Measurements from ENCODE around the gene CAPNS2.
"Not testable (repeated sequence)": the region's sequence is repeated elsewhere in the genome, so short reads cannot be mapped to it uniquely, and the experiment has no call there.

The CAPNS2 gene

DNA sequence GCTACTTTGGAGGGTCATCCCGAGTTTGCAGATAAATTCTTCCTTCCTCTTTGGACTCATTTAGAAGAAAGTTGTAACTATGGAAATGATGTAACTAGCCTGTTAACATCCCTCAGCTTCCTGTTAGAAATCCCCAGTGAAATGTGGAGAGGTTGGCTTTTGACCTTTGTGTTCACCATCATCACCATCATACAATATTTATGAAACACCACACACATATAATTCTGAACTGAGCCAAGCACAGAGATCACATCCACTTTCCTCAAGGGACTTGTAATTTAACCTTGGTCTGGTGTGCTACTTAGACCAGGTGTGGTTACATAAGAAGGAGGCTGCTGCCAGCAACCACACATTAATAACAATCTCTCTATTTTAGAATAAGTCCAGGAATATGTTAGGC lies 2.5 kb downstream of the CAPNS2 start:
- DNase-seq: no peak

DNA sequence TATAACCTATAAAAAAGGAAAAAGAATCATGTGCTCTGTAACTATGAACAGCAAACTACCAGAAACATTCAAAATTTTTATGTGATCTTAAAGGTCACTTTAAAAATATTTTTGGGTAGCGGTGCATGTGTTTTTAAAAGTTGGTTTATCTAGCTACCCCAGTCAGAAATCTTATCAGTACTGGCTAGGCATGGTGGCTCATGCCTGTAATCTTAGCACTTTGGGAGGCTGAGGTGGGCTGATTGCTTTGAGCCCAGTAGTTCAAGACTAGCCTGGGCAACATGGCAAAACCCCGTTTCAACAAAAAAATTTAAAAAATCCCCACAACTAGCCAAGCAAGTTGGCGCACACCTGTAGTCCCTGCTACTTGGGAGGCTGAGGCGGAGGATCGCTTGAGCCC lies 3.7 kb downstream of the CAPNS2 start:
- DNase-seq: no peak

DNA sequence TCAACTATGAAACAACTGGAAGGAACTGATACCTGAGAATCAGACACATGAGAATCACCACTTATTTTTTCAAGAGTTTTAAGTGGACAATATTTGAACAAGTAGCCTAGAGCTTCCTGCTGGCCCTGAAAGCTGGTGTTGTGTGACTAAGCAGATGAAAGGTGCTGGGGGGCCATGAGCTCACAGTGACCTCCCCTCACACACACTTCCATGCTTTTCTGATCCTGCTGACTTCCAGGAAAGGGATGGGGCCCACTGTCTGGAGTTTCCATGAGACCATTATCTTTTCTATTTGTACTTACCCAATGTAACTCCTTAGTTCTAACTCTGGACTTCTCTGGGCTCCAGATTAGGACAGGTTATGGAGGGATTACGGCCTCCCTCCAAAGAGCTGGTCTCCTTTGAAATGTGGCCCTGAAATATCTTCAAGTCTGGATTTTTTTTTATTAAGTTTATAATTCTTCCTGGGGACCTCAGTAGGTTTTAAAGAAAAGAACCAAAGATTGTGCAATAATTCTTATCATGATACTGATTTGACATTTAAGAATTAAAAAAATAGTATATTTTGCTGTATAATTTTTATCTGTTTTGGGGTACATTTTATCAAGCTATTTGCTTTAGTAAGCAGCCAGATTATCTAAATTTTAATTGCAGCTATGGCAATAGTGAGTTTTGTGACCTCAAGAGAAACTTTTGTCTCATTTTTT lies 4.9 kb downstream of the CAPNS2 start:
- no peak for DNase-seq

- DNase-seq: no peak
Observed at GRCh38 chr16:55572439-55572838, 6.0 kb downstream of the CAPNS2 start.

GRCh38 chr16:55574811-55575210 lies 8.3 kb downstream of the CAPNS2 start:
- no peak for DNase-seq

GRCh38 chr16:55575496-55575895 lies 9.0 kb downstream of the CAPNS2 start:
- no peak for DNase-seq

DNA sequence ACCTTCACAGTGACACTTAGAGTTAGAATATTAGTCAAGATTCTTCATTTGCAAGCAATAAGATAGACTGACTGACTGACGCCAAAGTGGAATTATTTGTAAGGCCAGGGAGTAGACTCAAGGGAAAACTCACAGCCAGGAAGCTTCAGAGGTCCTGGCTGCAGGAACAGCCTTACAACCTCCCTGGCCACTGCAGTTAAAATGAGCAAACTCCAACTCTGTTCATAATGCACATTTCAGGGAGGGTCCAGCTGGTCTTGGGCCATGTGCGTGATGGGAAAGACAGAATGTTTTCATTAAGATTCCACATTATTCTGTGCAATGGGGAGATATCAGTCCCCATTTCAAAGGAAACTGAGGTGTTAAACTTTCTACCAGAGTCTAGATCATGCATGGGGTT lies 9.9 kb downstream of the CAPNS2 start:
- no peak for DNase-seq

- DNase-seq: no peak
Observed at GRCh38 chr16:55577887-55578286, 11.4 kb downstream of the CAPNS2 start.

DNA sequence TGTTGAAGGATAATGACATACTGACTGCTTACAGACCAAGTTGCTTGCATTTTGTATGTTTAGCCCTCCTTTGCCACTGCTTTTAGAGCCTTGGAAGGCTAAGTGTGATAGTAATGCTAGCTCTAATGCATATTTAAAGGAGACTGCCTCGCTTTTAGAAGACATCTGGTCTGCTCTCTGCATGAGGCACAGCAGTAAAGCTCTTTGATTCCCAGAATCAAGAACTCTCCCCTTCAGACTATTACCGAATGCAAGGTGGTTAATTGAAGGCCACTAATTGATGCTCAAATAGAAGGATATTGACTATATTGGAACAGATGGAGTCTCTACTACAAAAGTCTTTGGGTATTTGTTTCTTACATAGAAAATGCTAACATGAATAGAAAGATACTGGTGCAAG lies 19.1 kb downstream of the CAPNS2 start:
- no peak for DNase-seq

DNA sequence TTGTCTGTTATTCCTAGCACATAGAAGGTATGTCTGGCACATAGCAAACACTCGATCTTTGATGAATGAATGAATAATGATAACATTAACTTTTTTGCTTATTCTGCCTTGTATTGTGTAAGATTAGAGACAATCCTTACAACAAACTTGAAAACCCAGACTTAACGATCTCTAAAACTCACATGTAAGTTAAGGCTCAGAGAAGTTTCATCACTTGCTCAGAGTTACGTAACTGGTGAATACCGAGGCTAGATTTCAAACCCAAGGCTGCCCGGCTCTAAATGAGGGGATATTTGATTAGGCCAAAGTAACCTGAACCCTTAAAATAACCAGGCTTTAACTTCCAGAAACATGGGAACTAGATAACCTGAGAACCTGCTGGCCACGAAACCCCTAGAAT lies 22.3 kb downstream of the CAPNS2 start:
- DNase-seq: no peak

GRCh38 chr16:55592306-55592705 lies 25.8 kb downstream of the CAPNS2 start:
- no peak for DNase-seq

- DNase-seq: no peak
Observed at GRCh38 chr16:55597928-55598327, 31.4 kb downstream of the CAPNS2 start.

DNA sequence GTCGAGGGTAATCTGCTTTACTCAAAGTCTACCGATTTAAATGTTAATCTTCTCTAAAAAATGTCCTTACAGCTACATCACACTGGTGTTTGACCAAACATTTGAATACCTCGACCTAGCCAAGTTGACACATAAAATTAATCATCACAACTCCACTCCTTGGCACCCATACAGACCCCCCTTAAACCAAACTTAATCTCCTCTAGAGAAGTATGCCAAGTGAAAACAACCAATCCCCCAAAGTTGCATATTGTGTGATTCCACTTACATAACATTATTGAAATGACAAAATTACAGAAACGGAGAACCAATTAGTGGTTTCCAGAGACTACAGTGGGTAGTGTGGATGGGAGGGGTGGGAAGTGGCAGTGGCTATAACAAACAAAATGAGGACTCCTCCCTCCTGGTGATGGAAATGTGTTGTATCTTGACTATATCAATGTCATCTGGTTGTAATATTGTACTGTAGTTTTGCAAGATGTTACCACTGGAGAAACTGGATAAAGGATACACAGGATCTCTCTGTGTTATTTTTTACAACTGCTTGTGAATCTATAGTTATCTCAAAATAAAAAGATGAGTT lies 39.4 kb downstream of the CAPNS2 start:
- no peak for DNase-seq

- DNase-seq: no peak
Observed at GRCh38 chr16:55613613-55614335, 47.3 kb downstream of the CAPNS2 start.

DNA sequence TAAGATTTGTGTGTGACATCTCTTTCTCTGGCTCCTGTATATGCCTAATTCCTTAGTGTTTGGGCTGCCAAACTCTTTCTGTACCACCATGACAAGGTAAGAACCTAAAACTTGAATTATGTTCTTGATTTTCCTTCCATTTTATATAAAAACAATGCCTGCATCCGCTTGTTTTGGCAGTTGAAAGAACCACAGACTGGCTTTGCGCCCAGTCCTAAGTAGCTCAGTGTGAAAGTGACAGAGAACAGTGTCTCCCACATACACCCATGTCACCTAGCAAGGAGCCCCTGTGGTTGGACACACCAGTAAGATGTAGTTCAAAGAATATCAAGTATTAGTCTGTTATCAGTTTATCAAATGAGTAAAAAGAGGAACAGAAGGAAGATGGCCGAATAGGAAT lies 48.6 kb downstream of the CAPNS2 start:
- no peak for DNase-seq

DNA sequence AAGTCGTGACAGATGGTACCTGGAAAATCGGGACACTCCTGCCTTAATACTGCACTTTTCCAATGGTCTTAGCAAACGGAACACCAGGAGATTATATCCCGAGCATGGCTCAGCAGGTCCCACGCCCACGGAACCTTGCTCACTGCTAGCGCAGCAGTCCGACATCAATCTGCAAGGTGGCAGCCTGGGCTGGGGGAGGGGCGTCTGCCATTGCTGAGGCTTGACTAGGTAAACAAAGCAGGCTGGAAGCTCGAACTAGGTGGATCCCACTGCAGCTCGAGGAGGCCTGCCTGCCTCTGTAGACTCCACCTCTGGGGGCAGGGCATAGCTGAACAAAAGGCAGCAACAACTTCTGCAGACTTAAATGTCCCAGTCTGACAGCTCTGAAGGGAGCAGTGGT lies 49.2 kb downstream of the CAPNS2 start:
- not testable (repeated sequence) for DNase-seq
